Natural killer cell (primary cell): ENCODE results near the gene TTC8. TPM values are rescaled to one million over a fixed set of nuclear protein-coding genes. Genes with fewer than 3 reads are reported as not detected.

Experiments used
- ATAC-seq, 3 donors: fragments of 150-1000 bp in 2 of 3; fragments of 200-7000 bp in 1 of 3; cut with Tn5 transposase; 1 replicate in 1 of 3; 2 replicates in 2 of 3; pipeline ENCODE4 v1.10.0; 2021; ENCODE audit warnings: mild to moderate bottlenecking in 2 of 3, moderate library complexity in 2 of 3
- DNase-seq, 2 donors: peaks; one replicate each; pipeline versions ENCODE4 v3.0.0 to v3.0.0-alpha.2; 2013 to 2021; ENCODE audit warnings: mixed read lengths in 1 of 2
- H3K27ac ChIP-seq: one replicate; pipeline ENCODE4 v1.5.1; 2013; ENCODE audit warnings: mild to moderate bottlenecking, low read length
- H3K27me3 ChIP-seq: one replicate; pipeline ENCODE4 v1.6.1; 2013; ENCODE audit warnings: low read length; ENCODE audit not compliant: control insufficient read depth, insufficient read depth
- H3K36me3 ChIP-seq: one replicate; pipeline ENCODE4 v1.6.1; 2013; ENCODE audit warnings: low read length; ENCODE audit not compliant: control insufficient read depth, insufficient read depth
- H3K4me1 ChIP-seq: one replicate; pipeline ENCODE4 v1.6.1; 2013; ENCODE audit warnings: low read length; ENCODE audit not compliant: control insufficient read depth, insufficient read depth
- H3K4me3 ChIP-seq: one replicate; pipeline ENCODE4 v1.5.1; 2013; ENCODE audit warnings: low read length
- H3K9me3 ChIP-seq: one replicate; pipeline ENCODE4 v1.6.1; 2013; ENCODE audit warnings: low read length; ENCODE audit not compliant: control insufficient read depth, insufficient read depth
- H3K27ac Mint-ChIP-seq, 2 donors: one replicate each; pipeline ENCODE4 v1.8.0; 2022; ENCODE audit warnings: mild to moderate bottlenecking in 2 of 2, mixed read lengths in 2 of 2, moderate library complexity in 1 of 2
- H3K27me3 Mint-ChIP-seq, 2 donors: one replicate each; pipeline ENCODE4 v1.8.0; 2022; ENCODE audit warnings: low read depth in 2 of 2, mixed read lengths in 2 of 2
- H3K36me3 Mint-ChIP-seq: one replicate; pipeline ENCODE4 v1.8.0; 2022; ENCODE audit warnings: mixed read lengths
- H3K4me1 Mint-ChIP-seq, 2 donors: one replicate each; pipeline ENCODE4 v1.8.0; 2022; ENCODE audit warnings: mixed read lengths in 2 of 2
- H3K4me3 Mint-ChIP-seq: one replicate; pipeline ENCODE4 v1.8.0; 2022; ENCODE audit warnings: mild to moderate bottlenecking, moderate library complexity, mixed read lengths
- H3K9me3 Mint-ChIP-seq, 2 donors: one replicate each; pipeline ENCODE4 v1.8.0; 2022; ENCODE audit warnings: mixed read lengths in 2 of 2
- CTCF ChIP-seq: fragments of 200-600 bp; IDR thresholded peaks from one replicate; pipeline ENCODE4 v1.8.0; 2022; ENCODE audit warnings: antibody characterized with exemption
- WGBS: methylation state at CpG from one replicate; pipeline ENCODE4 v1.1.7; 2013; ENCODE audit warnings: missing lambda C conversion rate; ENCODE audit not compliant: insufficient coverage; 5-methylcytosine and 5-hydroxymethylcytosine counted together
- intact Hi-C: fragments of 100-400 bp; cut with micrococcal nuclease; formaldehyde crosslinking; loops from one replicate; pipeline ENCODE4 v1.14.2; 2022
- total RNA-seq, 4 donors: library from RNA; stranded (reverse); fragments of 120-200 nt in 1 of 4; gene quantifications; one replicate each; pipeline versions ENCODE4 v1.2.3 to v1.2.4, GENCODE V29; 2013 to 2022

Gene TTC8
- 1 to 10 TPM; 1.3 to 2.4 (median 1.9) TPM for total RNA-seq
- total RNA-seq (2013), result 3.4 TPM

DNA sequence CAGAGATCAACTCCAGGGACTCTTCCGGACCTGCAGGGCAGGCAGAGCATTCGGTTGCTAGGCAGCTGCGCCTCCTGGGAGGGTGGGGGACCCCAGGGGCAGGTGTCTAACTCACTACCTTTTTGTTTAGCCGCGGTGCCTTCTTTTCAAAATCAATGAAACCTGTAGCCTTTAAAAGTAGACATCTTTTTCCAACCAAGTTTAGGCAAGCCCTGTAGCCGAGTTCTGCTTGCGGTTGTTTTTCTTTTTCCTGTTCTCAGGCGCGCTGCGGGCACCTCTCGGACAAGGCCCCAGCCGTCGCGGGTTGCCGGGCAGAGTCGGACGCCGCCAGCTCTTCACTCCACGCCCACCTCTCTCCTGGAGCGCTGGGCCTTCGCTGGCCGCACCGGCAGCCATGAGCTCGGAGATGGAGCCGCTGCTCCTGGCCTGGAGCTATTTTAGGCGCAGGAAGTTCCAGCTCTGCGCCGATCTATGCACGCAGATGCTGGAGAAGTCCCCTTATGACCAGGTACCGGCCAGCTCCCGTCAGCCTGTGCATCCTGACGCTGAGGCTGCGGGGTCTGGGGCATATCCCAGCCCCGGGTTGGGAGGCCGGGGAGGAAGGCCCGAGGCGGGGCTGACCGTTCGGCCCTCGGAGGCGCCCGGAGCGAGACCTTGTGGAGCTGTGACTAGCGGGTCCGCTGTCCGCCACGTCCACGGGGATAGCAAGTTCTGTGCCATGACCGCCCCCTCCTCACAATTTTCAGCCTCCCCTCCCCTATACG is at the start of gene TTC8:
TSS of gene TTC8 (plus strand) at position 338 of the 764 bp plus-strand sequence. CDS start at position 395, 57 bp downstream.
- peak; percentile 79 to 91 for DNase-seq
- intact Hi-C loops, result loop anchor here (1.0 kb wide), 1 partner anchor 32 kb away; the partner anchor contains the start of gene EML5
- H3K27me3 ChIP-seq, result no peaks in the 10 kb centered on the region
- WGBS, result 1% methylated on average over 50 of the region's 50 CpGs
- H3K4me3 ChIP-seq, result peak within 1 kb of the TSS; percentile 67
- TF ChIP-seq CTCF, result no peak
- no peaks in the 10 kb centered on the region for H3K9me3 ChIP-seq
- peaks cover 16 to 39% of the 10 kb centered on the region in 2 donors for H3K27me3 Mint-ChIP-seq
- H3K9me3 Mint-ChIP-seq, result no peaks in the 10 kb centered on the region
- H3K36me3 Mint-ChIP-seq, result no peaks in the 10 kb centered on the region
- H3K4me3 Mint-ChIP-seq, result peak within 1 kb of the TSS; percentile 87
- H3K4me1 Mint-ChIP-seq, result peaks cover 0 to 13% of the 10 kb centered on the region in 2 donors
- H3K4me1 ChIP-seq, result peaks cover 8% of the 10 kb centered on the region
- peak; percentile 96 to 98 (median 96) for ATAC-seq
- no peaks in the 10 kb centered on the region for H3K36me3 ChIP-seq
- peak within 1 kb of the TSS; percentile 85 for H3K27ac ChIP-seq
- peak within 1 kb of the TSS; percentile 92 to 94 for H3K27ac Mint-ChIP-seq

- no peak for TF ChIP-seq CTCF
- H3K9me3 ChIP-seq, result no peaks in the 10 kb centered on the region
- H3K4me3 ChIP-seq, result no peak overlapping the region
- intact Hi-C loops, result no loop called here
- peaks cover 13 to 28% of the 10 kb centered on the region in 2 donors for H3K27me3 Mint-ChIP-seq
- H3K27ac ChIP-seq, result no peak overlapping the region
- no peaks in the 10 kb centered on the region for H3K9me3 Mint-ChIP-seq
- no peak for ATAC-seq
- no peak overlapping the region for H3K27ac Mint-ChIP-seq
- H3K27me3 ChIP-seq, result no peaks in the 10 kb centered on the region
- H3K36me3 Mint-ChIP-seq, result no peaks in the 10 kb centered on the region
- H3K4me3 Mint-ChIP-seq, result no peak overlapping the region
- WGBS, result 100% methylated on average over 3 of the region's 3 CpGs
- no peaks in the 10 kb centered on the region for H3K4me1 Mint-ChIP-seq
- no peaks in the 10 kb centered on the region for H3K36me3 ChIP-seq
- DNase-seq, result no peak
- no peaks in the 10 kb centered on the region for H3K4me1 ChIP-seq
Measured at GRCh38 chr14:88775532-88775931, 48.9 kb upstream of the TTC8 start.

DNA sequence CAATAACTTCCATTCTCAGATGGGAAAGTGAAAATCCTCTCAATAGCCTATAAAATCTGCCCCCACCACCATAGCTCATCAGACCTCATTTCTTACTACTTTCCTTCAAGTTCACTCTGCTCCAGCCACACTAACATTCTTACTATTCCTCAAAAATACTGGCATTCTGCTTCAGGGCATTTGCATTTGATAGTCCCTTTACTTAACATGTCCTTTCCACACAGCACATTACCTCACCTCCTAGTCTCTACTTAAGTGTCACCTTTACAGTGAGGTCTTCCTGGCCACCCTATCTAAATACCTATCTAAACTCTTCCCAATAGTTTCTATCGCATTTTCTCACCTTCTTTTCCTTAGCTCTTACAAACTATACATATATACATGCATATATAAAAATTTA is 38.5 kb upstream of the TTC8 start:
- no peak for TF ChIP-seq CTCF
- no peak for DNase-seq

More for the DNA sequence above, 38.5 kb upstream of the TTC8 start:
- H3K27ac ChIP-seq, result no peak overlapping the region
- peaks cover 9% of the 10 kb centered on the region for H3K9me3 ChIP-seq
- Mint-ChIP-seq H3K36me3 (peaks cover 21% of the 10 kb centered on the region), H3K27ac (no peak overlapping the region), H3K27me3 (peaks cover 45 to 48% of the 10 kb centered on the region in 2 donors), H3K9me3 (peaks cover 2 to 11% of the 10 kb centered on the region in 2 donors), H3K4me3 (no peak overlapping the region), H3K4me1 (no peaks in the 10 kb centered on the region)
- H3K4me1 ChIP-seq, result no peaks in the 10 kb centered on the region
- 90% methylated on average over 1 of the region's 1 CpG for WGBS
- ATAC-seq, result no peak
- no peaks in the 10 kb centered on the region for H3K36me3 ChIP-seq
- intact Hi-C loops, result no loop called here
- H3K4me3 ChIP-seq, result no peak overlapping the region
- peaks cover 6% of the 10 kb centered on the region for H3K27me3 ChIP-seq
